Body of pancreas (tissue), 4 donors: ENCODE results near the gene ITIH4.

ENCODE experiments used
- POLR2A ChIP-seq, 3 donors: fragments of 450-650 bp; IDR thresholded peaks; one replicate each; pipeline ENCODE4 v1.6.1; 2016; ENCODE audit warnings: antibody characterized with exemption in 3 of 3, mild to moderate bottlenecking in 2 of 3
- TF ChIP-seq, protein P1 (sequence below), 7 experiments: fragments of 450-650 bp in 4 of 7; fragments of 200-600 bp in 3 of 7; sonication (generic) in 3 of 7; IDR thresholded peaks; one replicate each; pipeline ENCODE4 v1.5.1; 2016 to 2019; ENCODE audit warnings: antibody characterized with exemption in 7 of 7

DNA sequence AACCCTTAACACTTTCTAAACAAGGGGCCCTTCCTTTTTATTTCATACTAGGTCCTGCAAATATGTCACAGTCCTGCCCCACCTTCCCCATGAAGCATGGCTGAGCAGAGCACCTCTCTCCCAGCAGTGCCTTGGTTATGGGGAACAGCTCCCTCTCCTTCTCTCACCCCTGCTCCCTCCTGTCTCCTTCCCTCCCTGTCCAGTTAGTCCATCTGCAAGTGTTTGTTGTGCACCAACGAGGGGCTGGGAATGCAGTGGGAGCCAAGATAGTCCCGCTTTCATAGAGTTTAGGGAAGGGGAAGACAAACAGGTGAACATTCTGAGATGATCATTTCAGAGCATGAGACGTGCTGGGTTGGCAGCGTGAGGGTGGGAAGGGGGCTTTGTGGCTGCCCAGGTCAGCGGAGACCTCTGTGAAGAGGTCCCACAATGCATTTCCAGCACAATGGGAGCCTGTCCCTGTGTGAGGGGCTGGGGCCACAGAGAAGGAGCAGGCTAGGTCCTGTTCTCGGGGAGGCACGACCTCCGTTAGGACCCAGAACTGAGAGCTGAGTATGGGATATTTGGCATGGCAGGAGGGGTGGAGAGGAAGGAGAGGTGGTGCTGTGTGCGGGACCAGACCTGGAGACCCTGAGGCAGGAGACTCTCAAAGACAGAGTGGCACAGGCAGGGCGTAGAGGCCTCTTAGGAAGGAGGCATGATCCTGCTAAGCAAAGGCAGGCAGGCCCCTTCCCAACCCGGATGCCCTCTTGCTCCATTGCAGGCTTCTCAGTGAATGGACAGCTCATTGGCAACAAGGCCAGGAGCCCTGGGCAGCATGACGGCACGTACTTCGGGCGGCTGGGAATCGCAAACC, 41.4 kb downstream of the ITIH4 start:
- no peak for TF ChIP-seq POLR2A (IDR thresholded peaks at IDR 0.05)
- TF ChIP-seq, protein P1, sequence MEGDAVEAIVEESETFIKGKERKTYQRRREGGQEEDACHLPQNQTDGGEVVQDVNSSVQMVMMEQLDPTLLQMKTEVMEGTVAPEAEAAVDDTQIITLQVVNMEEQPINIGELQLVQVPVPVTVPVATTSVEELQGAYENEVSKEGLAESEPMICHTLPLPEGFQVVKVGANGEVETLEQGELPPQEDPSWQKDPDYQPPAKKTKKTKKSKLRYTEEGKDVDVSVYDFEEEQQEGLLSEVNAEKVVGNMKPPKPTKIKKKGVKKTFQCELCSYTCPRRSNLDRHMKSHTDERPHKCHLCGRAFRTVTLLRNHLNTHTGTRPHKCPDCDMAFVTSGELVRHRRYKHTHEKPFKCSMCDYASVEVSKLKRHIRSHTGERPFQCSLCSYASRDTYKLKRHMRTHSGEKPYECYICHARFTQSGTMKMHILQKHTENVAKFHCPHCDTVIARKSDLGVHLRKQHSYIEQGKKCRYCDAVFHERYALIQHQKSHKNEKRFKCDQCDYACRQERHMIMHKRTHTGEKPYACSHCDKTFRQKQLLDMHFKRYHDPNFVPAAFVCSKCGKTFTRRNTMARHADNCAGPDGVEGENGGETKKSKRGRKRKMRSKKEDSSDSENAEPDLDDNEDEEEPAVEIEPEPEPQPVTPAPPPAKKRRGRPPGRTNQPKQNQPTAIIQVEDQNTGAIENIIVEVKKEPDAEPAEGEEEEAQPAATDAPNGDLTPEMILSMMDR (IDR thresholded peaks at IDR 0.05) = no peak
